ENCODE measurements around the gene ANO8.
A peak's percentile ranks its signal among the peaks of the same experiment; 100 is the strongest.
"Not testable (repeated sequence)": the region's sequence is repeated elsewhere in the genome, so short reads cannot be mapped to it uniquely, and the experiment has no call there.

Gene ANO8

GRCh38 chr19:17292301-17293074 is 42.2 kb downstream of the ANO8 start:
- DNase-seq (ENCODE audit: low read depth), result peak; percentile 93

GRCh38 chr19:17289489-17289888 is 45.2 kb downstream of the ANO8 start:
- DNase-seq (ENCODE audit: low read depth), result peak; percentile 86

GRCh38 chr19:17286752-17287151 is 47.9 kb downstream of the ANO8 start:
- no peak for DNase-seq (ENCODE audit: low read depth)

GRCh38 chr19:17286263-17286662 is 48.4 kb downstream of the ANO8 start:
- DNase-seq (ENCODE audit: low read depth), result no peak

GRCh38 chr19:17285415-17286135 is 49.1 kb downstream of the ANO8 start:
- DNase-seq (ENCODE audit: low read depth), result no peak

GRCh38 chr19:17283504-17283996 is 51.1 kb downstream of the ANO8 start:
- DNase-seq (ENCODE audit: low read depth), result no peak

- peak; percentile 48 for DNase-seq (ENCODE audit: low read depth)
These were observed 52.0 kb downstream of the ANO8 start for GRCh38 chr19:17282488-17283125.

GRCh38 chr19:17281391-17282304 is 53.0 kb downstream of the ANO8 start, which contains the start of gene ANKLE1:
ANKLE1 (plus strand) TSS chr19:17281901; CDS start chr19:17281921, 20 bp downstream.
- DNase-seq (ENCODE audit: low read depth), result no peak

- DNase-seq (ENCODE audit: low read depth), result no peak
These were observed 55.2 kb downstream of the ANO8 start for GRCh38 chr19:17279436-17279835.

- no peak for DNase-seq (ENCODE audit: low read depth)
These were observed 59.0 kb downstream of the ANO8 start for GRCh38 chr19:17275441-17276175.

- DNase-seq (ENCODE audit: low read depth), result not testable (repeated sequence)
These were observed 59.8 kb downstream of the ANO8 start for GRCh38 chr19:17274892-17275291.
